Keratinocyte (primary cell): ENCODE measurements around the gene TBX3. TPM values are rescaled to one million over a fixed set of nuclear protein-coding genes. Genes with fewer than 3 reads are reported as not detected.

Experiments
- DNase-seq: peaks from one replicate; pipeline ENCODE4 v3.0.0-alpha.2; 2011; ENCODE audit warnings: low read depth, missing footprints, low spot score
- FAIRE-seq: peaks from 2 replicates; lab custom pipeline; 2011; peaks lifted over from hg19 to GRCh38; lab: Jason Lieb, UNC
- H2AFZ ChIP-seq: 2 replicates; pipeline ENCODE4 v1.6.0; 2012; ENCODE audit warnings: low read length, control low read depth, inconsistent platforms; ENCODE audit not compliant: control insufficient read depth
- H3K27ac ChIP-seq: 2 replicates; pipeline ENCODE4 v1.5.1; 2011; ENCODE audit warnings: low read length; ENCODE audit not compliant: control insufficient read depth, insufficient read depth
- H3K27me3 ChIP-seq: 3 replicates; pipeline ENCODE4 v1.6.0; 2011; ENCODE audit warnings: low read length; ENCODE audit not compliant: control insufficient read depth, insufficient read depth; ENCODE audit errors: extremely low read depth
- H3K36me3 ChIP-seq, 2 experiments: 2 replicates in 1 of 2; 3 replicates in 1 of 2; pipeline ENCODE4 v1.5.1; 2011; ENCODE audit warnings: low read length in 2 of 2, mild to moderate bottlenecking in 1 of 2; ENCODE audit not compliant: control insufficient read depth in 2 of 2, insufficient read depth in 2 of 2; ENCODE audit errors: extremely low read depth in 1 of 2
- H3K4me1 ChIP-seq: 3 replicates; pipeline ENCODE4 v1.5.1; 2011; ENCODE audit warnings: low read length; ENCODE audit not compliant: control insufficient read depth, insufficient read depth; ENCODE audit errors: extremely low read depth
- H3K4me2 ChIP-seq: 3 replicates; pipeline ENCODE4 v1.6.0; 2011; ENCODE audit warnings: low read depth, low read length; ENCODE audit not compliant: control insufficient read depth, insufficient read depth; ENCODE audit errors: extremely low read depth
- H3K4me3 ChIP-seq, 3 experiments: fragments of 200-600 bp in 1 of 3; sonication (generic) in 1 of 3; 2 replicates in 2 of 3; 3 replicates in 1 of 3; pipeline ENCODE4 v1.5.1; 2011 to 2016; ENCODE audit warnings: low read length in 3 of 3, mild to moderate bottlenecking in 3 of 3, control low read depth in 2 of 3, inconsistent platforms in 1 of 3, low read depth in 1 of 3, mixed read lengths in 1 of 3, mixed run types in 1 of 3, moderate library complexity in 1 of 3; ENCODE audit not compliant: control insufficient read depth in 2 of 3, insufficient read depth in 2 of 3; ENCODE audit errors: extremely low read depth in 1 of 3
- H3K79me2 ChIP-seq: 2 replicates; pipeline ENCODE4 v1.6.0; 2012; ENCODE audit warnings: low read length; ENCODE audit not compliant: control insufficient read depth, insufficient read depth
- H3K9ac ChIP-seq: 3 replicates; pipeline ENCODE4 v1.6.0; 2011; ENCODE audit warnings: low read length; ENCODE audit not compliant: control insufficient read depth, insufficient read depth; ENCODE audit errors: extremely low read depth
- H3K9me1 ChIP-seq: 3 replicates; pipeline ENCODE4 v1.6.0; 2011; ENCODE audit warnings: low read length; ENCODE audit not compliant: control insufficient read depth, insufficient read depth; ENCODE audit errors: extremely low read depth
- H3K9me3 ChIP-seq: 2 replicates; pipeline ENCODE4 v1.5.1; 2012; ENCODE audit warnings: low read depth, low read length; ENCODE audit not compliant: control insufficient read depth
- H4K20me1 ChIP-seq: 3 replicates; pipeline ENCODE4 v1.6.0; 2011; ENCODE audit warnings: low read length; ENCODE audit not compliant: control insufficient read depth, insufficient read depth; ENCODE audit errors: extremely low read depth
- EZH2 ChIP-seq: IDR thresholded peaks from one replicate; pipeline ENCODE4 v1.6.1; 2012; ENCODE audit warnings: inconsistent platforms, mild to moderate bottlenecking, low read length, moderate library complexity
- dilution Hi-C: fragments of 300-500 bp; cut with MboI; formaldehyde crosslinking; loops from one replicate; pipeline ENCODE4 v1.7.0; 2020; ENCODE audit warnings: low sequenced_read_pairs; ENCODE audit not compliant: extremely low pct_ligation_motif_present
- polyA plus RNA-seq, 5 experiments: library from polyadenylated mRNA; depleted of rRNA in 3 of 5; stranded (reverse) in 3 of 5; stranded (forward) in 1 of 5; unstranded in 1 of 5; fragments of >200 nt; gene quantifications; 1 replicate in 1 of 5; 2 replicates in 3 of 5; 3 replicates in 1 of 5; pipeline versions ENCODE4 v1.2.1 to v1.2.3, GENCODE V29; 2011 to 2012; ENCODE audit warnings: missing spikeins in 2 of 5, low read depth in 1 of 5, low replicate concordance in 1 of 5
- TF ChIP-seq, protein P1 (sequence below), 3 experiments: IDR thresholded peaks in 1 of 3; conservative IDR thresholded peaks in 1 of 3; optimal IDR thresholded peaks in 1 of 3; 2 replicates in 2 of 3; 3 replicates in 1 of 3; pipeline versions ENCODE3 to v1.5.1; 2011; ENCODE audit warnings: low read length in 3 of 3, mild to moderate bottlenecking in 3 of 3, moderate library complexity in 2 of 3, control low read depth in 1 of 3, inconsistent platforms in 1 of 3; ENCODE audit not compliant: insufficient read depth in 2 of 3; ENCODE audit errors: extremely low read depth in 1 of 3

TBX3 gene
- polyA plus RNA-seq, 1 donor (not counting 4 experiments of a cell fraction or from before 2014, with no cell fraction given): 7.8 TPM

DNA sequence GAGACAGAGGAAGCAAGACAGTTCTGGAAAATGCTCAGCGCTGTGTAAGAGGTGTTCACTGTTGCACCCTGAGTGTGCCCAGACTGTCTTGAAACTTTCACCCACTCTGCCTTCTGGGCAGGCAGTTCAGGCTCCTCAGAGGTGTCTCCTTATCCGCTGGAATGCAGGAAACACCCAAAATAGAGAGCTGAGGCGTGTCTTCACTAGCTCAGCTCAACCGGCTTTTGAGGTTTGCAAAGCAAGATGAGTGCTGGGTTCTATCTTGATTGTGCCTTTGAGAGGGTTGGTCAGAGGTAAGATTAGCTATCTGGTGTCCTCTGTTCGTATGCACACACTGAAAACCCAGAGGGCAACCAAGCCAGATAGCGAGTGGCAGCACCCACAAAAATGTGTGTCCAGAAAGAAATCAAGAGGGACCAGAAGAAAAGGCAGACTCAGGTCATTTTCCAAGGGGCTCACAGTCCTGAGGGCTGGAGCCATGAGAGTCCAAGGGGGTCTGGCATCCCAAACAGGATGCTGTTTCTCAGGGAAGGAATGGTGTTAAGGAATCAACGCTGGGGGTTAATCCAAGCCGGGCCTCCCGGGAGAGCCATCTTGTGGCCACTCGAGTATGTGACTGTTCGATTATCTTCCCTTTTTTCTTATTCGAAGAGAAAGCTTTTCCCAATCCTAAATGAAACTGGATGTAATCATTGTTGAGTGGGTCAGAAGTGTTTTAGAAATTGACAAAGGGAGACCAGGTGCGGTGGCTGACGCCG, 47.1 kb downstream of the TBX3 start:
- H3K36me3 ChIP-seq: no peaks in the 10 kb centered on the region
- peak overlapping the region; percentile 16 for H3K9ac ChIP-seq
- dilution Hi-C loops: no loop called here
- peaks cover 18% of the 10 kb centered on the region for H3K4me1 ChIP-seq
- no peaks in the 10 kb centered on the region for H3K27me3 ChIP-seq
- FAIRE-seq (peak; percentile 78), DNase-seq (peak; percentile 41)
- H3K4me2 ChIP-seq: peak overlapping the region; percentile 27
- TF ChIP-seq, protein P1, sequence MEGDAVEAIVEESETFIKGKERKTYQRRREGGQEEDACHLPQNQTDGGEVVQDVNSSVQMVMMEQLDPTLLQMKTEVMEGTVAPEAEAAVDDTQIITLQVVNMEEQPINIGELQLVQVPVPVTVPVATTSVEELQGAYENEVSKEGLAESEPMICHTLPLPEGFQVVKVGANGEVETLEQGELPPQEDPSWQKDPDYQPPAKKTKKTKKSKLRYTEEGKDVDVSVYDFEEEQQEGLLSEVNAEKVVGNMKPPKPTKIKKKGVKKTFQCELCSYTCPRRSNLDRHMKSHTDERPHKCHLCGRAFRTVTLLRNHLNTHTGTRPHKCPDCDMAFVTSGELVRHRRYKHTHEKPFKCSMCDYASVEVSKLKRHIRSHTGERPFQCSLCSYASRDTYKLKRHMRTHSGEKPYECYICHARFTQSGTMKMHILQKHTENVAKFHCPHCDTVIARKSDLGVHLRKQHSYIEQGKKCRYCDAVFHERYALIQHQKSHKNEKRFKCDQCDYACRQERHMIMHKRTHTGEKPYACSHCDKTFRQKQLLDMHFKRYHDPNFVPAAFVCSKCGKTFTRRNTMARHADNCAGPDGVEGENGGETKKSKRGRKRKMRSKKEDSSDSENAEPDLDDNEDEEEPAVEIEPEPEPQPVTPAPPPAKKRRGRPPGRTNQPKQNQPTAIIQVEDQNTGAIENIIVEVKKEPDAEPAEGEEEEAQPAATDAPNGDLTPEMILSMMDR (optimal IDR thresholded peaks at IDR 0.05 in 1 of 3, IDR thresholded peaks at IDR 0.05 in 1 of 3, conservative IDR thresholded peaks at IDR 0.05 in 1 of 3; ENCODE audit: extremely low read depth in 1 of 3, insufficient read depth in 2 of 3, low read length in 3 of 3): peak; percentile 43 to 61 (median 57)
- no peak for TF ChIP-seq EZH2
- H3K27ac ChIP-seq: peak overlapping the region; percentile 22
- H2AFZ ChIP-seq: peak overlapping the region; percentile 82
- no peaks in the 10 kb centered on the region for H3K9me3 ChIP-seq
- no peaks in the 10 kb centered on the region for H3K9me1 ChIP-seq
- peak overlapping the region in 1 of 3 experiments; percentile 2 for H3K4me3 ChIP-seq
- no peaks in the 10 kb centered on the region for H3K79me2 ChIP-seq
- no peaks in the 10 kb centered on the region for H4K20me1 ChIP-seq

DNA sequence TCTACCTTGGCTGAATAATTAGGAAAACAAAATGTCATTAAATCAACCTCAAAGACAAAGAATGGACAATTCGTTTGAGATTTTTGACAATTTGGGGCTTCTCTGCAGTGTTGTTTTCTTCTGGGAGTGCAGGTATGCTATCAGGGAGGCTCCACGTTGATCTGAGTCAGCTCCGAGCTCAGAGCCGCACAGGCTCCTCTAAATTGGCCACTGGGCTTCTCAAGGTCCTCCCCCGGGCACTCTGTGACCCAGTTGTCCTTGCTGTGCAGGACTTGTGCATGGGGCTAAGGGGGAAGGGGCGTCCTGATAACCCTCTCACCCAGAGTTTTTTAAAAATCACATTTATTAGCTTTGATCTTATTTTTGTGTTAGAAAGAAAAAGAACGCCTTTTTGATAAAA, 52.7 kb downstream of the TBX3 start:
- Histone ChIP-seq H3K36me3 (no peaks in the 10 kb centered on the region), H3K4me1 (peaks cover 14% of the 10 kb centered on the region), H3K9ac (no peak overlapping the region), H4K20me1 (no peaks in the 10 kb centered on the region), H3K27me3 (no peaks in the 10 kb centered on the region), H3K79me2 (no peaks in the 10 kb centered on the region), H3K27ac (no peak overlapping the region), H3K4me2 (no peak overlapping the region), H3K4me3 (no peak overlapping the region), H3K9me3 (no peaks in the 10 kb centered on the region), H2AFZ (no peak overlapping the region), H3K9me1 (no peaks in the 10 kb centered on the region)
- DNase-seq: no peak
- FAIRE-seq: no peak
- dilution Hi-C loops: no loop called here
- TF ChIP-seq EZH2: no peak
- TF ChIP-seq, protein P1 (optimal IDR thresholded peaks at IDR 0.05 in 1 of 3, IDR thresholded peaks at IDR 0.05 in 1 of 3, conservative IDR thresholded peaks at IDR 0.05 in 1 of 3; ENCODE audit: extremely low read depth in 1 of 3, insufficient read depth in 2 of 3, low read length in 3 of 3): no peak
